Small intestine (tissue), 7 donors: ENCODE measurements around the gene FNDC3B. TPM values are rescaled to one million over a fixed set of nuclear protein-coding genes. Genes with fewer than 3 reads are reported as not detected.
A peak's percentile ranks its signal among the peaks of the same experiment; 100 is the strongest.

Experiments
- DNase-seq, 2 donors: peaks; one replicate each; pipeline versions ENCODE4 v3.0.0 to v3.0.0-alpha.2; 2013
- FAIRE-seq: peaks from 2 replicates; lab custom pipeline; 2012; peaks lifted over from hg19 to GRCh38; lab: Jason Lieb, UNC
- H3K27ac ChIP-seq, 3 donors: one replicate each; pipeline ENCODE4 v1.5.1; 2013; ENCODE audit warnings: low read length in 2 of 3, mild to moderate bottlenecking in 2 of 3, control low read depth in 1 of 3, inconsistent platforms in 1 of 3, low read depth in 1 of 3, moderate library complexity in 1 of 3
- H3K27me3 ChIP-seq, 3 donors: one replicate each; pipeline ENCODE4 v1.6.1; 2013; ENCODE audit warnings: low read length in 3 of 3, inconsistent platforms in 1 of 3; ENCODE audit not compliant: control insufficient read depth in 3 of 3, insufficient read depth in 3 of 3
- H3K36me3 ChIP-seq, 3 donors: one replicate each; pipeline ENCODE4 v1.6.1; 2013; ENCODE audit warnings: low read length in 3 of 3, inconsistent platforms in 1 of 3, low read depth in 1 of 3, mild to moderate bottlenecking in 1 of 3, moderate library complexity in 1 of 3; ENCODE audit not compliant: control insufficient read depth in 3 of 3, insufficient read depth in 2 of 3
- H3K4me1 ChIP-seq, 3 donors: one replicate each; pipeline ENCODE4 v1.6.1; 2013; ENCODE audit warnings: low read length in 2 of 3, inconsistent platforms in 1 of 3, low read depth in 1 of 3, mild to moderate bottlenecking in 1 of 3, moderate library complexity in 1 of 3; ENCODE audit not compliant: control insufficient read depth in 3 of 3, insufficient read depth in 2 of 3
- H3K4me3 ChIP-seq, 3 donors: one replicate each; pipeline ENCODE4 v1.5.1; 2013; ENCODE audit warnings: low read length in 3 of 3, control low read depth in 1 of 3, inconsistent platforms in 1 of 3, low read depth in 1 of 3, mild to moderate bottlenecking in 1 of 3, moderate library complexity in 1 of 3
- H3K9me3 ChIP-seq, 2 donors: one replicate each; pipeline ENCODE4 v1.6.1; 2013; ENCODE audit warnings: low read depth in 1 of 2, low read length in 1 of 2; ENCODE audit not compliant: control insufficient read depth in 2 of 2, insufficient read depth in 1 of 2
- WGBS, 3 donors: extraction: QIAGEN DNeasy Blood & Tissue Kit; methylation state at CpG; one replicate each; pipeline ENCODE4 v1.1.7; 2013; 5-methylcytosine and 5-hydroxymethylcytosine counted together
- polyA plus RNA-seq, 4 donors: library from polyadenylated mRNA; stranded (reverse) in 3 of 4; unstranded in 1 of 4; fragments of 200-250 nt in 3 of 4; fragments of 120-200 nt in 1 of 4; gene quantifications; one replicate each; pipeline versions ENCODE4 v1.2.1 to v1.2.3, GENCODE V29; 2013
- donor health status: healthy with polysubstance abuse.
- donor health status: control.
- donor health status: control.
- donor health status: Bipolar disorder and iron deficiency.
- donor health status: healthy.

FNDC3B gene
- polyA plus RNA-seq, 4 donors = 6.0 to 24.7 (median 10.1) TPM

DNA sequence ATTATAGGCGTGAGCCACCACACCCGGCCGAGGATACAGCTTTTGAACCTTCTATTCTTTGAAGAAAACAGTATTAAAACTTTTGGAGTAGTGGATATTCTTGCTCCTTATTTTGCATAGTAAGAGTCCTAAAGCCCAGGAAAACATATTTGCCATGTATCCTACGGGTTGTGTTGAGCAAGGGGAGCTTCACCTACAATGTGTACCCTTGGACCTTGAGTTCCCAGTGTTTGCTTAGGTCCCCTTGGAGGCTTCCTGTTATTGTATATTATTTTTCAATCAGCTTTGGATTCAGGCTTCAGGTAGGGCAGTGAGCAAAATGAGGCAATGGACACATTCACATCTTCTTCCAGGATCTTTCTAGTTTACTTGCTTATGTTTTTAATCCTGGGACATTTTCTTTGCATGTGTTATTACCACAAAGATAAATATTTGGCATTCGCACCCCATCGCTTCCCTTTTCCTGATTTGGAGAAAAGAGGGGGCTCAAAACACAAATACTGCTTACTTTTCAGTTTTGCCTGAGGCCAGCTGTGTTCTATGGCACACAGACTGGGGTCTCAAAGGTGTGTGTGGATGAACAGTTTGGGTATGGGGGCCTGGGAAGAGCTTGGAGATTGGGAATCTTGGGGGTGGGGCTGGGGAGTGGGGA, 88.7 kb downstream of the FNDC3B start:
- WGBS, 3 donors = 89 to 97% (median 96%) methylated on average over 6 of the region's 6 CpGs
- no peak for FAIRE-seq
- H3K27ac ChIP-seq = peak overlapping the region in 1 of 3 donors; percentile 45

GRCh38 chr3:172128858-172129257, 89.5 kb downstream of the FNDC3B start:
- peak overlapping the region in 1 of 3 donors; percentile 80 for H3K27ac ChIP-seq
- no peak overlapping the region for H3K4me3 ChIP-seq
- no peaks in the 10 kb centered on the region for H3K27me3 ChIP-seq
- peaks cover 0 to 18% (median 0%) of the 10 kb centered on the region in 3 donors for H3K36me3 ChIP-seq
- FAIRE-seq = no peak
- peaks cover under 1 to 28% (median 20%) of the 10 kb centered on the region in 3 donors for H3K4me1 ChIP-seq
- WGBS, 3 donors = 96 to 97% (median 96%) methylated on average over 9 of the region's 9 CpGs
- DNase-seq = no peak
- H3K9me3 ChIP-seq = peaks cover 0 to 6% of the 10 kb centered on the region in 2 donors

More for the DNA sequence above, 88.7 kb downstream of the FNDC3B start:
- no peak for DNase-seq
- H3K36me3 ChIP-seq = peaks cover 0 to 17% (median 0%) of the 10 kb centered on the region in 3 donors
- H3K4me3 ChIP-seq = no peak overlapping the region
- peaks cover 0 to 26% (median 18%) of the 10 kb centered on the region in 3 donors for H3K4me1 ChIP-seq
- no peaks in the 10 kb centered on the region for H3K27me3 ChIP-seq
- H3K9me3 ChIP-seq = peaks cover 0 to 6% of the 10 kb centered on the region in 2 donors

- FAIRE-seq (no peak), DNase-seq (no peak)
- H3K4me1 ChIP-seq = peaks cover 2 to 31% (median 22%) of the 10 kb centered on the region in 3 donors
- H3K27me3 ChIP-seq = no peaks in the 10 kb centered on the region
- peaks cover 0 to 6% of the 10 kb centered on the region in 2 donors for H3K9me3 ChIP-seq
- 39 to 48% (median 48%) methylated on average over 1 of the region's 1 CpG for WGBS, 3 donors
- H3K36me3 ChIP-seq = peaks cover 0 to 14% (median 0%) of the 10 kb centered on the region in 3 donors
- no peak overlapping the region for H3K4me3 ChIP-seq
- no peak overlapping the region for H3K27ac ChIP-seq
Measured at GRCh38 chr3:172129498-172129849, 90.1 kb downstream of the FNDC3B start.

DNA sequence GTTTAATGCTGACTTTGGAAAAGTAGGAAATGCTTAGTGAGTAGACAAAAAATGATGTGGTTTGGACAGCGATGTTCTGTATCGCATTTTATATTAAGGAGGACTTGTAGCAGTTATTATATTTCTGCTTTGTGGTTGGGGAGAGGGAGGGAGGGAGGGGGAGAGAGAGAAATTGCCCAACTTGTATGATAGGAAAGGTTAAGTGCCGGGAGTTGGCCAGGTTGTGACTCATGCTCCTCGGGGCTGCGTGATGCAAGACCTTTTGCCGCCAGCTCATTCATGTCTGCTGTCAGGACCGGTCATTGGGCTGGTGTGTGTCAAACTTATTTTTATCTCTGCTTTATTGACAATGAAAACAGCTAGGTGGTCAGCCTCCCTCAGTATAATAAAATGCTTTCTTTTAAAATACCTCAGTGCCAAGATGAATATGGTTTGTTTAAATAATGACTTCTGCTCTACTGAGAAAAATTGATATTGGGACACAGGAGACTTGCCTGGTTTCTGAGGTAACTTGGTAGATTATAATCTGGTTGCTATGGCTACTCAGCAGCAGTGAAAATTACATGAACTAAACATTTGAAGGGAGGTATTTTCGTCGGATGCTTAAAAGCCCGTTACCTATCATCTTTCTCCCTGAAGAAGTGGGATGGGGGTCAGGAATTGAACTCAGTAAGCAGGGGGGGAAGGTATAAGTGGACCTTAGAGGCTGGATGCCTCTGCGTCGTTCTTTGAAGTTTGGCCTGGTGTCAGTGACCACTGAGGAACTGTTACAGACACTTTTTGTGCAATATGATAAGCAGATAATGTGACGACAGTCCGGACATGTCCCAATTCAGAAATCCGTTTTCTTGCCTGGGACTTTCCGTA, 90.7 kb downstream of the FNDC3B start:
- 53 to 67% (median 57%) methylated on average over 16 of the region's 16 CpGs for WGBS, 3 donors
- FAIRE-seq = no peak
- H3K36me3 ChIP-seq = peaks cover 0 to 9% (median 0%) of the 10 kb centered on the region in 3 donors
- H3K4me3 ChIP-seq = no peak overlapping the region
- H3K9me3 ChIP-seq = peaks cover 0 to 6% of the 10 kb centered on the region in 2 donors
- DNase-seq = peak; percentile 63 to 88
- H3K27ac ChIP-seq = peak overlapping the region; percentile 39 to 95 (median 48)
- H3K27me3 ChIP-seq = no peaks in the 10 kb centered on the region
- peaks cover 2 to 29% (median 24%) of the 10 kb centered on the region in 3 donors for H3K4me1 ChIP-seq

- H3K27ac ChIP-seq = peak overlapping the region in 1 of 3 donors; percentile 95
- no peak overlapping the region for H3K4me3 ChIP-seq
- DNase-seq (no peak), FAIRE-seq (no peak)
- H3K9me3 ChIP-seq = peaks cover 0 to 6% of the 10 kb centered on the region in 2 donors
- H3K4me1 ChIP-seq = peaks cover 4 to 30% (median 26%) of the 10 kb centered on the region in 3 donors
- WGBS, 3 donors = 80 to 96% (median 93%) methylated on average over 2 of the region's 2 CpGs
- H3K27me3 ChIP-seq = no peaks in the 10 kb centered on the region
- peaks cover 0 to 6% (median 0%) of the 10 kb centered on the region in 3 donors for H3K36me3 ChIP-seq
Measured at GRCh38 chr3:172130717-172131050, 91.3 kb downstream of the FNDC3B start.

GRCh38 chr3:172131746-172132145, 92.4 kb downstream of the FNDC3B start:
- Histone ChIP-seq H3K36me3 (peaks cover 0 to 10% (median 0%) of the 10 kb centered on the region in 3 donors), H3K9me3 (peaks cover 0 to 6% of the 10 kb centered on the region in 2 donors), H3K4me1 (peaks cover 4 to 37% (median 18%) of the 10 kb centered on the region in 3 donors), H3K4me3 (no peak overlapping the region), H3K27ac (peak overlapping the region in 1 of 3 donors; percentile 10), H3K27me3 (no peaks in the 10 kb centered on the region)
- FAIRE-seq (no peak), DNase-seq (no peak)
- WGBS, 3 donors = 3 to 66% (median 24%) methylated on average over 1 of the region's 1 CpG

GRCh38 chr3:172132159-172132586, 92.8 kb downstream of the FNDC3B start:
- peaks cover 0 to 6% of the 10 kb centered on the region in 2 donors for H3K9me3 ChIP-seq
- DNase-seq (peak in 1 of 2 donors; percentile 46), FAIRE-seq (no peak)
- no peak overlapping the region for H3K4me3 ChIP-seq
- H3K36me3 ChIP-seq = peaks cover 0 to 12% (median 0%) of the 10 kb centered on the region in 3 donors
- WGBS, 3 donors = 65 to 73% (median 67%) methylated on average over 4 of the region's 4 CpGs
- peaks cover 4 to 40% (median 18%) of the 10 kb centered on the region in 3 donors for H3K4me1 ChIP-seq
- H3K27me3 ChIP-seq = no peaks in the 10 kb centered on the region
- H3K27ac ChIP-seq = peak overlapping the region in 1 of 3 donors; percentile 14

GRCh38 chr3:172132721-172133311, 93.4 kb downstream of the FNDC3B start:
- H3K4me1 ChIP-seq = peaks cover 4 to 44% (median 21%) of the 10 kb centered on the region in 3 donors
- H3K36me3 ChIP-seq = peaks cover 0 to 12% (median 0%) of the 10 kb centered on the region in 3 donors
- H3K27ac ChIP-seq = no peak overlapping the region
- peaks cover 0 to 6% of the 10 kb centered on the region in 2 donors for H3K9me3 ChIP-seq
- no peak for FAIRE-seq
- no peak overlapping the region for H3K4me3 ChIP-seq
- WGBS, 3 donors = 81 to 87% (median 86%) methylated on average over 3 of the region's 3 CpGs
- DNase-seq = no peak
- H3K27me3 ChIP-seq = no peaks in the 10 kb centered on the region
